DND-41 (cell line): ENCODE measurements around the gene SPTA1.

Experiments
- ATAC-seq: fragments of 200-7000 bp; cut with Tn5 transposase; 3 replicates; pipeline ENCODE4 v1.9.1; 2021; ENCODE audit warnings: low read depth; ENCODE audit not compliant: insufficient read depth
- DNase-seq: peaks from one replicate; pipeline ENCODE4 v3.0.0-alpha.2; 2020
- H2AFZ ChIP-seq: 2 replicates; pipeline ENCODE4 v1.6.0; 2012; ENCODE audit warnings: low read depth, low read length
- H3K27ac ChIP-seq: 2 replicates; pipeline ENCODE4 v1.5.1; 2012; ENCODE audit warnings: low read length, inconsistent platforms
- H3K27me3 ChIP-seq: fragments of 200-600 bp; sonication (generic); 2 replicates; pipeline ENCODE4 v1.6.0; 2012; ENCODE audit warnings: low read length, mild to moderate bottlenecking, inconsistent platforms; ENCODE audit not compliant: insufficient read depth, poor library complexity
- H3K36me3 ChIP-seq: 2 replicates; pipeline ENCODE4 v1.5.1; 2012; ENCODE audit warnings: low read length, inconsistent platforms; ENCODE audit not compliant: insufficient read depth
- H3K4me1 ChIP-seq: 2 replicates; pipeline ENCODE4 v1.5.1; 2012; ENCODE audit warnings: mild to moderate bottlenecking, low read length; ENCODE audit not compliant: insufficient read depth
- H3K4me2 ChIP-seq: 2 replicates; pipeline ENCODE4 v1.6.0; 2012; ENCODE audit warnings: mild to moderate bottlenecking, moderate library complexity, low read length, inconsistent platforms; ENCODE audit not compliant: insufficient read depth
- H3K4me3 ChIP-seq, 2 experiments: fragments of 200-600 bp in 1 of 2; shearing (Covaris generic) in 1 of 2; 2 replicates each; pipeline ENCODE4 v1.5.1; 2012 to 2016; ENCODE audit warnings: inconsistent platforms in 2 of 2, low read length in 2 of 2, mild to moderate bottlenecking in 2 of 2, low read depth in 1 of 2, moderate library complexity in 1 of 2
- H3K79me2 ChIP-seq: 2 replicates; pipeline ENCODE4 v1.6.0; 2012; ENCODE audit warnings: low read length, inconsistent platforms; ENCODE audit not compliant: insufficient read depth
- H3K9ac ChIP-seq: 2 replicates; pipeline ENCODE4 v1.6.0; 2012; ENCODE audit warnings: low read depth, mild to moderate bottlenecking, inconsistent platforms, low read length, moderate library complexity
- H3K9me3 ChIP-seq: 2 replicates; pipeline ENCODE4 v1.5.1; 2012; ENCODE audit warnings: low read length, moderate library complexity, mild to moderate bottlenecking, inconsistent platforms; ENCODE audit not compliant: insufficient read depth, severe bottlenecking
- H4K20me1 ChIP-seq: 2 replicates; pipeline ENCODE4 v1.6.0; 2012; ENCODE audit warnings: low read length; ENCODE audit not compliant: insufficient read depth
- EZH2 ChIP-seq: IDR thresholded peaks from 3 replicates; pipeline ENCODE4 v1.6.1; 2012; ENCODE audit warnings: borderline replicate concordance, low read depth, mild to moderate bottlenecking, moderate library complexity, low read length, inconsistent platforms; ENCODE audit not compliant: severe bottlenecking
- TF ChIP-seq, protein P1 (sequence below): IDR thresholded peaks from 2 replicates; pipeline ENCODE4 v1.5.1; 2012; ENCODE audit warnings: borderline replicate concordance, low read length, moderate library complexity, mild to moderate bottlenecking; ENCODE audit not compliant: poor library complexity, severe bottlenecking; ENCODE audit errors: extremely low read depth

Gene SPTA1

GRCh38 chr1:158654571-158654970 lies 31.9 kb downstream of the SPTA1 start:
- Histone ChIP-seq H3K9ac (no peak overlapping the region), H3K4me2 (no peak overlapping the region)

GRCh38 chr1:158654086-158654485 lies 32.4 kb downstream of the SPTA1 start:
- TF ChIP-seq, protein P1, sequence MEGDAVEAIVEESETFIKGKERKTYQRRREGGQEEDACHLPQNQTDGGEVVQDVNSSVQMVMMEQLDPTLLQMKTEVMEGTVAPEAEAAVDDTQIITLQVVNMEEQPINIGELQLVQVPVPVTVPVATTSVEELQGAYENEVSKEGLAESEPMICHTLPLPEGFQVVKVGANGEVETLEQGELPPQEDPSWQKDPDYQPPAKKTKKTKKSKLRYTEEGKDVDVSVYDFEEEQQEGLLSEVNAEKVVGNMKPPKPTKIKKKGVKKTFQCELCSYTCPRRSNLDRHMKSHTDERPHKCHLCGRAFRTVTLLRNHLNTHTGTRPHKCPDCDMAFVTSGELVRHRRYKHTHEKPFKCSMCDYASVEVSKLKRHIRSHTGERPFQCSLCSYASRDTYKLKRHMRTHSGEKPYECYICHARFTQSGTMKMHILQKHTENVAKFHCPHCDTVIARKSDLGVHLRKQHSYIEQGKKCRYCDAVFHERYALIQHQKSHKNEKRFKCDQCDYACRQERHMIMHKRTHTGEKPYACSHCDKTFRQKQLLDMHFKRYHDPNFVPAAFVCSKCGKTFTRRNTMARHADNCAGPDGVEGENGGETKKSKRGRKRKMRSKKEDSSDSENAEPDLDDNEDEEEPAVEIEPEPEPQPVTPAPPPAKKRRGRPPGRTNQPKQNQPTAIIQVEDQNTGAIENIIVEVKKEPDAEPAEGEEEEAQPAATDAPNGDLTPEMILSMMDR: no peak
- no peak for TF ChIP-seq EZH2
- H3K9ac ChIP-seq: no peak overlapping the region
- no peak overlapping the region for H3K4me2 ChIP-seq
- H3K36me3 ChIP-seq: no peaks in the 10 kb centered on the region
- no peaks in the 10 kb centered on the region for H3K79me2 ChIP-seq
- no peak overlapping the region for H3K4me3 ChIP-seq
- H3K4me1 ChIP-seq: no peaks in the 10 kb centered on the region; the same call in 1 of the 2 replicates
- no peak overlapping the region for H2AFZ ChIP-seq
- peaks cover 43% of the 10 kb centered on the region for H3K27me3 ChIP-seq
- no peaks in the 10 kb centered on the region for H3K9me3 ChIP-seq
- no peaks in the 10 kb centered on the region for H4K20me1 ChIP-seq
- DNase-seq (no peak), ATAC-seq (no peak)
- H3K27ac ChIP-seq: no peak overlapping the region

More at GRCh38 chr1:158654571-158654970, 31.9 kb downstream of the SPTA1 start:
- Histone ChIP-seq H4K20me1 (no peaks in the 10 kb centered on the region), H3K79me2 (no peaks in the 10 kb centered on the region), H3K4me3 (no peak overlapping the region), H2AFZ (no peak overlapping the region), H3K9me3 (no peaks in the 10 kb centered on the region), H3K27ac (no peak overlapping the region), H3K4me1 (no peaks in the 10 kb centered on the region; the same call in 1 of the 2 replicates), H3K36me3 (no peaks in the 10 kb centered on the region), H3K27me3 (peaks cover 43% of the 10 kb centered on the region)
- TF ChIP-seq, protein P1: peak; percentile 19
- TF ChIP-seq EZH2: no peak
- ATAC-seq (peak; percentile 33; the same call in 1 of the 3 replicates), DNase-seq (peak; percentile 8)

DNA sequence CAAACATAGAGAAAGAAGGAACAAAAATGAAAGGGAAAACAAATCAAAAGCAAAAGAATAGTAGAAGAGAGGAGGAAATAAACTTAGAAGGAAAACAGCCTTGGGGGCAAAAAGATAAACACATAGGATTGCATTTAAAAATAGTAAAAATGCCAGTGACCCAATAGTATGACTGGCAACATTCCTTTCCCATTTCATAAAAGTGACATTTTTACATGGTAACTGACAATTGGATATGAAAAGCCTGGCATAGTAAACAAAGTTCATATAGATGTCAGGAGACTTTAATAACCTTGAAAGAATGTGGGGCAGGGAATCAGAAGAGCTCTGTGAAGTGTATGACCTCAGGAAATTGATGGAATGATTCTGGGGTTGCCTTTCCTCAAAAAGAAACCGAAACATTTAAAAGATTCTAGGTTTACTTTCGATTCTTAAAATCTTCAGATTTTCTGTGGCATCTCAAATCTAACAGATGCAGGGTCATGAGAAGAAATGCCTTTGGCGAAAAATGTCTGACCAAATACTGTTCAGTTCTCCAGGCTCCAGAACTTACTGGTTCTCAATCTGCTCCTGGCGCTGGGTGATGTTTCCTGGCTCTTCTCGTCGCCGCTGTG lies 33.7 kb downstream of the SPTA1 start:
- H3K36me3 ChIP-seq: no peaks in the 10 kb centered on the region
- H4K20me1 ChIP-seq: no peaks in the 10 kb centered on the region
- H3K79me2 ChIP-seq: no peaks in the 10 kb centered on the region
- H3K27me3 ChIP-seq: peaks cover 40% of the 10 kb centered on the region
- H3K9ac ChIP-seq: no peak overlapping the region
- H3K4me3 ChIP-seq: no peak overlapping the region
- no peaks in the 10 kb centered on the region for H3K9me3 ChIP-seq
- H2AFZ ChIP-seq: no peak overlapping the region
- DNase-seq (no peak), ATAC-seq (no peak)
- no peak for TF ChIP-seq EZH2
- TF ChIP-seq, protein P1: no peak
- no peaks in the 10 kb centered on the region; the same call in 1 of the 2 replicates for H3K4me1 ChIP-seq
- H3K27ac ChIP-seq: no peak overlapping the region
- no peak overlapping the region for H3K4me2 ChIP-seq
